ENCODE measurements around the gene ZZZ3.

DNA sequence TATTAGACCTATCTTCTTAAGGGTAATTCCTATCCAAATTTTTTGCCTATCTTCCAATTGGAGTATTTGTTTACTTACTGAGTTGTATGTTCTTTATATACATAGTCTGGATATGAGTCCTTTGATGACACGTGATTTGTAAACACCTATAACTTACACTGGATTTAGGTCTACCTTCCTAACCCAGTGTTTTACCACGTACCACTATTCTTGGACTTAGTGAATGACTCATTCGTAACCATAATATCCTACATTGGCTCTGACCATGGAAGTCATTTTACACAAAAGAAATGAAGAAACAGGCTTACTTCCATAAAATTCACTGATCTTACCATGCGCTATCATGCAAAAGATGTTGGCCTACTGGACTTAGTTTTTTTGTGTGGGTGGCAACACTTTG, 23.9 kb upstream of the ZZZ3 start:
- no peak for TF ChIP-seq CTCF (IDR thresholded peaks at IDR 0.05; ENCODE audit: low read length)
- no peak for TF ChIP-seq EZH2phosphoT487 (IDR thresholded peaks at IDR 0.05; ENCODE audit: low read length)
